ENCODE results near the gene AUTS2. TPM values are rescaled to one million over a fixed set of nuclear protein-coding genes. Genes with fewer than 3 reads are reported as not detected.

AUTS2 gene
- total RNA-seq, 1 experiment from 2014 or later = 256 TPM

DNA sequence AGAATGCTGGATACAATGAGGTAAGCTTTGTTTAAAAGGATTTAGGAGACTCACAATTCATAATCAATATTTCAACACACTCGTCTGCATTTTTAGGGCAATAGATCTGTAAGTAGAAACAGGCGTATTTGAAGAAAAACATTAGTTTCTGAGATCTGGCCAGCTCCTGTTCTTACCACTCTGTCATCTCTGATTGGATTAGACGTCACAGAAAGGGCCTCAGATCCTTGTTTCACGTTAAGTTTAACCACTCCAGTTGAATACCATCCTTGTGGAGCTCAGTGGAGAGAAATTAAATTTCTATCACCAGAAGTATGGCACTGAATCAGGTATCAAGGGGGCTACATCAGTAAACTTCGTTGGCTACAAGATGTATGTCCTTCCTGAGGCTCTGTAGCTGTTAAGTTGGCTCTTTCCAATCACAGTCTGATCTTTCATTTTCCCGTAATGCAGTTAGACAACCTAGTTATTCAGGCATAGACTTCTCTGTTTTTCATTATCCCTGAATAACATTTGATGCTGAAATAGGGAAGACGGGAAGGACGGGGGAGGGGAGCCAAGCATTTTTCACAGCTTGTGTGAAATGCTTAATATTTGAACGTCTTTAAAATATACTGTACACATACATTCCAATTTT, 874.4 kb downstream of the AUTS2 start:
- no peak overlapping the region for H3K56ac ChIP-seq (ENCODE audit: insufficient read length, low read depth, low read length)
- no peak overlapping the region for H3K14ac ChIP-seq (ENCODE audit: insufficient read depth, low read length)
- H3K4me2 ChIP-seq (ENCODE audit: insufficient read depth, insufficient read length, low read length) = no peak overlapping the region
- no peak overlapping the region for H3K23ac ChIP-seq (ENCODE audit: insufficient read length, low read depth, low read length)
- no peak overlapping the region for H2BK12ac ChIP-seq (ENCODE audit: insufficient read length, low read depth, low read length)
- WGBS (ENCODE audit: extremely low coverage, insufficient read length, low lambda C conversion rate) = no CpG with 5 or more reads among the region's 9 CpGs
- H2BK5ac ChIP-seq (ENCODE audit: insufficient read length, low read length) = no peak overlapping the region
- no peaks in the 10 kb centered on the region for H3K79me2 ChIP-seq (ENCODE audit: insufficient read depth, low read length)
- no peak overlapping the region for H3K4me3 Mint-ChIP-seq
- H4K8ac ChIP-seq (replicated peaks; ENCODE audit: insufficient read length, low read depth, low read length) = no peak overlapping the region
- no peaks in the 10 kb centered on the region for H3K79me1 ChIP-seq (ENCODE audit: insufficient read depth, low read depth, low read length, poor library complexity, severe bottlenecking)
- no peaks in the 10 kb centered on the region for H3K27me3 ChIP-seq (ENCODE audit: insufficient read depth, low read length)
- no peaks in the 10 kb centered on the region for H3K4me1 ChIP-seq (ENCODE audit: insufficient read depth, low read length)
- no peaks in the 10 kb centered on the region for H3K9me3 ChIP-seq (ENCODE audit: control insufficient read depth, low read depth, low read length)
- H4K5ac ChIP-seq (ENCODE audit: insufficient read length, low read depth, low read length) = no peak overlapping the region
- H2AFZ ChIP-seq (ENCODE audit: low read length) = no peak overlapping the region
- no peak overlapping the region for H2AK5ac ChIP-seq (ENCODE audit: insufficient read length, low read length)
- no peak overlapping the region for H3K4ac ChIP-seq (ENCODE audit: low read depth, low read length)
- no peaks in the 10 kb centered on the region for H3K27me3 Mint-ChIP-seq (ENCODE audit: low read depth)
- no peaks in the 10 kb centered on the region for H3K23me2 ChIP-seq (ENCODE audit: insufficient read length, low read depth, low read length, poor library complexity, severe bottlenecking)
- H3T11ph ChIP-seq (ENCODE audit: low read length) = no peak overlapping the region
- no peak for DNase-seq
- H4K91ac ChIP-seq (ENCODE audit: insufficient read length, low read depth, low read length) = no peak overlapping the region
- H3K27ac ChIP-seq (ENCODE audit: insufficient read length, low read depth, low read length) = no peak overlapping the region
- H3K9me3 Mint-ChIP-seq = no peaks in the 10 kb centered on the region
- H3K27ac Mint-ChIP-seq = no peak overlapping the region
- no peak overlapping the region for H2BK15ac ChIP-seq (ENCODE audit: low read depth, low read length)
- TF ChIP-seq, protein P1, sequence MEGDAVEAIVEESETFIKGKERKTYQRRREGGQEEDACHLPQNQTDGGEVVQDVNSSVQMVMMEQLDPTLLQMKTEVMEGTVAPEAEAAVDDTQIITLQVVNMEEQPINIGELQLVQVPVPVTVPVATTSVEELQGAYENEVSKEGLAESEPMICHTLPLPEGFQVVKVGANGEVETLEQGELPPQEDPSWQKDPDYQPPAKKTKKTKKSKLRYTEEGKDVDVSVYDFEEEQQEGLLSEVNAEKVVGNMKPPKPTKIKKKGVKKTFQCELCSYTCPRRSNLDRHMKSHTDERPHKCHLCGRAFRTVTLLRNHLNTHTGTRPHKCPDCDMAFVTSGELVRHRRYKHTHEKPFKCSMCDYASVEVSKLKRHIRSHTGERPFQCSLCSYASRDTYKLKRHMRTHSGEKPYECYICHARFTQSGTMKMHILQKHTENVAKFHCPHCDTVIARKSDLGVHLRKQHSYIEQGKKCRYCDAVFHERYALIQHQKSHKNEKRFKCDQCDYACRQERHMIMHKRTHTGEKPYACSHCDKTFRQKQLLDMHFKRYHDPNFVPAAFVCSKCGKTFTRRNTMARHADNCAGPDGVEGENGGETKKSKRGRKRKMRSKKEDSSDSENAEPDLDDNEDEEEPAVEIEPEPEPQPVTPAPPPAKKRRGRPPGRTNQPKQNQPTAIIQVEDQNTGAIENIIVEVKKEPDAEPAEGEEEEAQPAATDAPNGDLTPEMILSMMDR (conservative IDR thresholded peaks at IDR 0.05) = no peak
- peaks cover 0 to 9% of the 10 kb centered on the region in 2 experiments; a peak in 3 of 4 replicates for H3K4me1 Mint-ChIP-seq
- H3K36me3 Mint-ChIP-seq (ENCODE audit: insufficient read depth in 1 of 3, low read depth in 3 of 3) = no peaks in the 10 kb centered on the region
- H4K20me1 ChIP-seq (ENCODE audit: control insufficient read depth, insufficient read depth, insufficient read length) = no peaks in the 10 kb centered on the region
- no peak overlapping the region for H2BK20ac ChIP-seq (ENCODE audit: low read depth, low read length, poor library complexity, severe bottlenecking)
- H3K18ac ChIP-seq (ENCODE audit: insufficient read length, low read depth, low read length) = no peak overlapping the region
- H2BK120ac ChIP-seq (ENCODE audit: low read depth, low read length, poor library complexity, severe bottlenecking) = no peak overlapping the region
- no peak overlapping the region for H3K9ac ChIP-seq (ENCODE audit: extremely low read depth, insufficient read length, low read length)

Measured in H9 (cell line).